Astrocyte (in vitro differentiated cells and primary cell): ENCODE data around the gene SHANK1. TPM values are rescaled to one million over a fixed set of nuclear protein-coding genes. Genes with fewer than 3 reads are reported as not detected.
"Not testable (repeated sequence)": the region's sequence is repeated elsewhere in the genome, so short reads cannot be mapped to it uniquely, and the experiment has no call there.

Experiments
- DNase-seq: peaks from one replicate; pipeline ENCODE4 v3.0.0-alpha.2; 2010; ENCODE audit warnings: low read depth
- FAIRE-seq: peaks from 2 replicates; lab custom pipeline; 2011; peaks lifted over from hg19 to GRCh38; lab: Jason Lieb, UNC
- H2AFZ ChIP-seq: 2 replicates; pipeline ENCODE4 v1.6.0; 2012; ENCODE audit warnings: low read depth, low read length, inconsistent platforms
- H3K27ac ChIP-seq: 2 replicates; pipeline ENCODE4 v1.5.1; 2011; ENCODE audit warnings: low read depth, low read length, inconsistent platforms
- H3K27me3 ChIP-seq: 2 replicates; pipeline ENCODE4 v1.6.0; 2011; ENCODE audit warnings: low read length, inconsistent platforms; ENCODE audit not compliant: insufficient read depth
- H3K36me3 ChIP-seq: 2 replicates; pipeline ENCODE4 v1.5.1; 2011; ENCODE audit warnings: low read length, inconsistent platforms; ENCODE audit not compliant: insufficient read depth
- H3K4me1 ChIP-seq: 2 replicates; pipeline ENCODE4 v1.5.1; 2011; ENCODE audit warnings: low read length, inconsistent platforms; ENCODE audit not compliant: insufficient read depth
- H3K4me2 ChIP-seq: 2 replicates; pipeline ENCODE4 v1.6.0; 2012; ENCODE audit warnings: low read length, inconsistent platforms
- H3K4me3 ChIP-seq: 2 replicates; pipeline ENCODE4 v1.5.1; 2011; ENCODE audit warnings: low read depth, mild to moderate bottlenecking, low read length, inconsistent platforms; ENCODE audit not compliant: insufficient read depth
- H3K79me2 ChIP-seq: 2 replicates; pipeline ENCODE4 v1.6.0; 2012; ENCODE audit warnings: mild to moderate bottlenecking, low read length, inconsistent platforms; ENCODE audit not compliant: insufficient read depth
- H3K9ac ChIP-seq: 2 replicates; pipeline ENCODE4 v1.6.0; 2012; ENCODE audit warnings: mild to moderate bottlenecking, low read length, inconsistent platforms
- H3K9me3 ChIP-seq: 2 replicates; pipeline ENCODE4 v1.5.1; 2012; ENCODE audit warnings: low read depth, mild to moderate bottlenecking, low read length, inconsistent platforms; ENCODE audit not compliant: insufficient read depth
- H4K20me1 ChIP-seq: 2 replicates; pipeline ENCODE4 v1.6.0; 2012; ENCODE audit warnings: low read length, inconsistent platforms; ENCODE audit not compliant: insufficient read depth
- H3K27ac Mint-ChIP-seq: one replicate; pipeline ENCODE4 v1.8.0; 2021; ENCODE audit warnings: mild to moderate bottlenecking, mixed read lengths; ENCODE audit not compliant: unreplicated experiment
- H3K27me3 Mint-ChIP-seq: one replicate; pipeline ENCODE4 v1.8.0; 2021; ENCODE audit warnings: low read depth, mixed read lengths; ENCODE audit not compliant: unreplicated experiment
- H3K36me3 Mint-ChIP-seq: one replicate; pipeline ENCODE4 v1.8.0; 2021; ENCODE audit warnings: low read depth, mixed read lengths; ENCODE audit not compliant: unreplicated experiment
- H3K4me1 Mint-ChIP-seq: one replicate; pipeline ENCODE4 v1.8.0; 2021; ENCODE audit warnings: low read depth, mixed read lengths; ENCODE audit not compliant: unreplicated experiment
- H3K4me3 Mint-ChIP-seq: one replicate; pipeline ENCODE4 v1.8.0; 2021; ENCODE audit warnings: mild to moderate bottlenecking, moderate library complexity, mixed read lengths; ENCODE audit not compliant: unreplicated experiment
- H3K9me3 Mint-ChIP-seq: one replicate; pipeline ENCODE4 v1.8.0; 2021; ENCODE audit warnings: mild to moderate bottlenecking, mixed read lengths; ENCODE audit not compliant: unreplicated experiment
- CTCF ChIP-seq: IDR thresholded peaks from 2 replicates; pipeline ENCODE4 v1.5.1; 2011; ENCODE audit warnings: low read depth, mild to moderate bottlenecking, inconsistent platforms, low read length, moderate library complexity; ENCODE audit not compliant: insufficient read depth
- EZH2 ChIP-seq: IDR thresholded peaks from 2 replicates; pipeline ENCODE4 v1.6.1; 2012; ENCODE audit warnings: mild to moderate bottlenecking, low read length, inconsistent platforms; ENCODE audit not compliant: insufficient read depth
- total RNA-seq: library from RNA; stranded (reverse); gene quantifications from 2 replicates; pipeline ENCODE4 v1.2.1, GENCODE V29; 2021

The SHANK1 gene
- total RNA-seq, 1 donor from 2014 or later, result not detected

GRCh38 chr19:50749490-50749889 lies 29.9 kb upstream of the SHANK1 start:
- Mint-ChIP-seq H3K27ac (no peak overlapping the region), H3K36me3 (no peaks in the 10 kb centered on the region), H3K27me3 (no peaks in the 10 kb centered on the region), H3K4me3 (no peak overlapping the region), H3K9me3 (peaks cover 14% of the 10 kb centered on the region), H3K4me1 (no peaks in the 10 kb centered on the region)
- FAIRE-seq, result no peak
- Histone ChIP-seq H3K4me2 (no peak overlapping the region), H3K27me3 (no peaks in the 10 kb centered on the region), H2AFZ (no peak overlapping the region), H3K79me2 (no peaks in the 10 kb centered on the region), H3K36me3 (no peaks in the 10 kb centered on the region), H3K27ac (no peak overlapping the region), H3K9me3 (no peaks in the 10 kb centered on the region), H3K4me1 (no peaks in the 10 kb centered on the region), H3K4me3 (no peak overlapping the region), H4K20me1 (no peaks in the 10 kb centered on the region), H3K9ac (no peak overlapping the region)
- DNase-seq, result no peak
- TF ChIP-seq CTCF (no peak), EZH2 (no peak)

GRCh38 chr19:50747141-50747540 lies 27.5 kb upstream of the SHANK1 start:
- H3K36me3 ChIP-seq, H3K9ac ChIP-seq, H3K4me1 Mint-ChIP-seq, H3K4me1 ChIP-seq, H3K4me3 Mint-ChIP-seq, FAIRE-seq, H3K4me3 ChIP-seq, H3K4me2 ChIP-seq, H4K20me1 ChIP-seq, H3K27ac Mint-ChIP-seq, H3K27me3 ChIP-seq, H3K9me3 ChIP-seq, H3K27ac ChIP-seq, H2AFZ ChIP-seq, H3K36me3 Mint-ChIP-seq, H3K27me3 Mint-ChIP-seq, DNase-seq, H3K79me2 ChIP-seq: not testable (repeated sequence)
- H3K9me3 Mint-ChIP-seq, result peaks cover 19% of the 10 kb centered on the region

GRCh38 chr19:50745221-50745620 lies 25.6 kb upstream of the SHANK1 start:
- Histone ChIP-seq H4K20me1 (no peaks in the 10 kb centered on the region), H3K27ac (no peak overlapping the region), H3K4me3 (no peak overlapping the region), H3K4me1 (no peaks in the 10 kb centered on the region), H3K9ac (no peak overlapping the region), H3K27me3 (peaks cover under 1% of the 10 kb centered on the region), H3K79me2 (no peaks in the 10 kb centered on the region), H3K9me3 (no peaks in the 10 kb centered on the region), H3K36me3 (no peaks in the 10 kb centered on the region), H3K4me2 (no peak overlapping the region), H2AFZ (no peak overlapping the region)
- TF ChIP-seq CTCF (no peak), EZH2 (no peak)
- Mint-ChIP-seq H3K4me3 (no peak overlapping the region), H3K4me1 (no peaks in the 10 kb centered on the region), H3K36me3 (no peaks in the 10 kb centered on the region), H3K27me3 (no peaks in the 10 kb centered on the region), H3K27ac (no peak overlapping the region), H3K9me3 (peaks cover 14% of the 10 kb centered on the region)
- no peak for FAIRE-seq
- no peak for DNase-seq
